ENCODE data around the gene SEC16A.

DNA sequence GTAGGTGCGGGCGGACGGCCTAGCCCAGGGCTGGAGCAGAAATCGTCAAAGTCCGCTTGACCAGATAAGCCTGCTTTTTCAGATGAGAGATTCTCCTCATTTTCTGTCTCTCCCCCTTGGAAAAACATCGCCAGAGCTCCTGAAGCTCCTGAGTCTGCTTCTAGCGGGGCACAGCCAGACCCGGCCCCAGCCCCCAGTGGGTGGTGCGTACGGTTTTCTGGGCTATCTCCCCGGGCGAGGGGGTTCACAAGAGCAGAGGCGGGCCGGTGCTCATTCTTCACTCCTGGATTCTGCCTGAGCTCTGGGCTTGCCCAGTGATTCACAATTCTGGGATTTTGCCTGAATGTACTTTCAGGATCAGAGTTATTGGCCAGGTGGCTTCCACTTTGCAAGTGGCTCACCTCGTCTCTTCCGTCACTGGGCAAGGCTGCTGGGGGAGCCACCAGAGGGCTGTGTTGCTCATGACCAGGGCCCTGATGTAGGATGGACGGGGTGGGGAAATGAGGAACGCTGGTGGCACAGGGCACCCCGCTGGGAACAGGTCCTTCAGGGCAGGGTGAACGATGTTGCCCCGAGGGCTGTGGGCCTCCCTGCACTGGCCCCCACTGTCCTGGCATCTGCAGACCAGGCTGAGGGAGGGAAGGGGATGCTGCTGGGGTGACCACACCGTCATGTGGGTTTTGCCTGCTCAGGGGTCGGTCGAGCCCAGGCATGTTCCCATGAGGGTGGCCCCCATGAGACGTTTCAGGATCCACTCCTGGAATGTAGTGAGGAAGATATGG, 6.3 kb downstream of the SEC16A start:
- TF ChIP-seq POLR2A (IDR thresholded peaks at IDR 0.05; ENCODE audit: low read depth, low read length) (0 out of 2 replicates have a peak, but pooled peaks have one; percentile 25), SPI1 (IDR thresholded peaks at IDR 0.05; ENCODE audit: low read depth, low read length) (no peak), PAX5 (IDR thresholded peaks at IDR 0.05; ENCODE audit: insufficient read depth, low read length, severe bottlenecking) (no peak), POLR2AphosphoS5 (IDR thresholded peaks at IDR 0.05; ENCODE audit: low read depth, low read length) (0 out of 2 replicates have a peak, but pooled peaks have one; percentile 36)
